Epidermal melanocyte (primary cell): ENCODE data around the gene TMIGD3.
"Not testable (repeated sequence)": the region's sequence is repeated elsewhere in the genome, so short reads cannot be mapped to it uniquely, and the experiment has no call there.

Experiments
- DNase-seq: peaks from one replicate; pipeline ENCODE4 v3.0.0; 2011; ENCODE audit warnings: low spot score; ENCODE audit not compliant: insufficient read length

TMIGD3 gene

DNA sequence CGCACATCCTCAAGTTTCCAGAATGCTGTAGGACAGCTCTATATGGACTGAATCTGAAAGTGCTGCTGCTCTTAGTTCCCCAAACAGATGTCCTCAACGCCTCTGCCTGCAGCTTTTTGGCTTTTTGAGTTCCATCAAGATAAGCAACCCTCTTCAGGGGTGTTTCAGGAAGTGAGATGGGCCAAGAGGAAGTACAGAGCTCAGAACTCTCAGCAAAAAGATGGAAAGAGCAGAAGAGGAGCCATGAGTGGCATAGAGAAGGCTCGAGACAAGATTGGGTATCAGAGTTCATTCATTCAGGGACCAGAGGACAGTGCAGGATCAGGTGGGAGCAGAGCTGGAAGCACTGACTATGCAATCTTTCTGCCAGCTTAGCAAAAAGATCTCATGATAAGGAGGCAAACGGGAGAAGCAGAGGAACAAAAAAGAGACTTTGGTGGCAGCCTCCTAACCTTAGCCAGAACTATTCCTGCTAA lies at the start of gene TMIGD3, which contains the start of gene ADORA3:
TMIGD3 (minus strand) TSS at position 49 of the 476 bp plus-strand sequence. CDS start 279 bp downstream, outside the sequence.
ADORA3 (minus strand) TSS at position 49 of the 476 bp plus-strand sequence. CDS start 279 bp downstream, outside the sequence.
- DNase-seq = no peak

DNA sequence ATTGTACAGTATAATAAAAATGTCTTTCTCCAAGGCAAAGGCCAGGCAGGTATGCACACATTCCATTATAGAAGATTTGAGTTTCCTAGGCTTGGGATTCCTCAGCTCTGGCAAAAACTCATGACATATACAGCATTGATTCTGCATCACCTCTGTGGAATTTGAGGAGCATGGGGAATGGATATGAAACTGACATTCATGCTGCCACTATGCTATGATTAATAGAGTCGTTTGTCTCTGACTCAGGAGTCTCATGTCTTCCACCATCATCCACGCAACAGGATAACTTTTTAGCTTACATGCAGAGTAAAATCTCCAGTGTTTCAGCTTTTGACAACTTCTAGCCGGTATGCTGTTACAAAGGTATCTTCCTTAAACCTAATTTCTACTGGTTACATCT lies 49.8 kb upstream of the TMIGD3 start:
- no peak for DNase-seq

DNA sequence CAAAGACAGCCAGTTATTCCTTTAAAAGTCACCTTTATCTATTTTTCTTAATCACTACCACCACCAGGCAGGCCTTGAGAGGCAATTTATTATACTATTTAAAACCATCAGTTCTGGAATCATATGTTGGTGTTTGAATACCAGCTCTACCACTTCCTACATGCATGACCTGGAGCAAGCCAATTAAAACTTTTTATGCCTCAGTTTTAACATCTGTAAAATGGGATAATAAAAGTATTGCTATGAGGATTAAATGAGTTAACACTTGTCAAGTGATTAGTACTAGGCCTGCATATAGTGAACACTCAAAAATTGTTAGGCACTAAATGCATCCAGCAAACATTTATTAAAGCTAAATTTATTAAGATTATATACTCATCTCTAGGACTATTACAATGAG lies 49.2 kb upstream of the TMIGD3 start:
- DNase-seq = no peak

DNA sequence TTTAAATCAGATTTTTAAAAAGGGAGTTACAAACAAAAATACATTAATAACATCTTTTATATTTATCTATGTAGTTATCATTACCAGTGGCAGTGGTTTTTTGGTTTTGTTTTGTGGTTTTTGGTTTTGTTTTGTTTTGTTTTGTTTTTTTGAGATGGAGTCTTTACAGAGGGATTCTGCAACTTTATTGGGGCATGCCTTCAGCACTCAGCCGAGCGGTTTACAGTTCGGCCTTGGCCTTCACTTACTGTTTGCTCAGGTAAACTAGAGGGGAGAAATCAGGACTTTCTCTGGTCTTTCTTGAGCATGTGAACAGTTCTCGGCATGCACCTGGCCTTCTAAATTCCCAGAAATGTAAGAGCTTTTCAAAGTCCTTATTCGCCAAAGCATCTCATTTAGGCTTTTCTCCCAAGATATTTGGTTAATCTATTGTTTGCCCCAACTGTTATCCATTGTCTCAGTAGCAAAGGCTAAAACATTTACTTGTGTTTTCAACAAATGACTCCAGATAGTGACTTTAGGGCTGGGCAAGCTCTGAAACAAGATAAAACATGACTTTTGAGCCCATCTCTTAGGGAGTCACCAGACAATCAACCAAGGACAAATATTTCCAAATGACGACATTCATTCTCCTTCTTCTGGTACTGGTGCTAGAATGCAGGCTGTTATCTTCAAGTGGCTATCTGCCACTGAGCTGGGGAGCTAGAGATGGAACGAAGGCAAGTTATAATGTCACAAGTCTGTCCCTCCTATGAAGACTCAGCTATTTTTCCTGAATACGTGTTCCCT lies 48.4 kb upstream of the TMIGD3 start:
- no peak for DNase-seq

DNA sequence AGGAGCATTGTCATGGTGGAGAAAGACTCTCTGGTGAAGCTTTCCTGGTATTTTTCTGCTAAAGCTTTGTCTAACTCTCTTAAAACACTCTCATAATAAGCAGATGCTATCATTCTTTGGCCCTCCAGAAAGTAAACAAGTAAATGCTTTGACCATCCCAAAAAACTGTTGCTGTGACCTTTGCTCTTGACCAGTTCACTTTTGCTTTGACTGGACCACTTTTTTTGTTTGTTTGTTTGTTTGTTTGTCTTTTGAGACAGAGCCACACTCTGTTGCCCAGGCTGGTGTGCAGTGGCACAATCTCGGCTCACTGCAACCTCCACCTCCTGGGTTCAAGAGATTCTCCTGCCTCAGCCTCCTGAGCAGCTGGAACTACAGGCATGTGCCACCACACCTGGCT lies 44.4 kb upstream of the TMIGD3 start:
- DNase-seq = not testable (repeated sequence)

DNA sequence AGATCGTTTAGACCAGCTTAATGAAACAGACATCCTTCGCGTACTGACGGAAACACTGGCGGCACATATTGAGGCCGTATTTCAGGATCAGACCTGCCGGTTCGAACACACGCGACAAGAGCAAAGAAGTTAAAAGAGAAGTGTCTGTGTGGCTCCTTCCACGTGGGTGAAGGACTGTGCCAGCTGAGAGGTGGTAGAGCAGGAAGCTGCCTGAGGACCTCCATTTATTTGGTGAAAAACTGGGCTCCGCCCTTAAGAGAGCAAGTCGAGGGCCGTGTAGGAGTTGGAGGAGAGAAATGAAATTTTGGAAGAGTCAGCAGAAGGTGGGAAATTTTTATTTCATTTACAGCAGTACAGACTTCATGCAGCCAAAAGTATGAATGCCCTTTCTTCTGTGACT lies 38.8 kb upstream of the TMIGD3 start:
- DNase-seq = no peak

DNA sequence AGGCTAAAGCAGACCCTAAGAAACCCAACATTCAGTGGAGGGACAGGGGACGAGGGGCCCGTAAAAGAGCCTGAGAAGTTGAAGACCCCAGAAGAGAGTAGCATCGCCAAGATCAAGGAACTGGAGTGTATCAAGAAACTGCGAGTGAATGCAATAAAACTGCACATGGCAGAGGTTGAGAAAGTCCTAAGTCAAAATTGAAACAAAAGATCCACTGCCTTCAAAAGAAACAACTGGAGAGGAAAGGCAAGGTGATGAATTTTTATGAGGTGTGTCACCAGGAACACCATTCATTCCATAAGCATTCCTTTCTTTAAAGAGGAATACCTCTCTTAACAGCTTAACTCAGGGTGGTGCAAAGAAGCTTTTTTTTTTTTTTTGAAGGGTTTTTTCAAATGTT lies 38.3 kb upstream of the TMIGD3 start:
- DNase-seq = no peak

DNA sequence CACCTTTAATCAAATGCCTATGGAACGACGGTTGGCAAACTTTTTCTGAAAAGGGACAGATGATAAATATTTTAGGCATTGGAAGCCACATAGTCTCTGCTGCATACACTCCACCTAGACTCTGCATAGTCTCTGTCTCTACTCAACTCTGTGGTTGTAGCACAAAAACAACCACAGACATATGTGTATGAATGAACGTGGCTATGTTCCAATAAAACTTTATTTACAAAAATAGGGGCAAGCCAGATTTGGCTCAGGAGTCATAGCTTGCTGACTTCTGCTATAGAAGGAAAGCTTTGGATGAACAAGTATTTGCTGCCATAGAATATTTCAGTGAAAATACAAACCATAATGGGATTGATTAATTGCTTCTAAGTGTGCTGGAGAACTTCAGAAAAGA lies 37.5 kb upstream of the TMIGD3 start:
- no peak for DNase-seq

DNA sequence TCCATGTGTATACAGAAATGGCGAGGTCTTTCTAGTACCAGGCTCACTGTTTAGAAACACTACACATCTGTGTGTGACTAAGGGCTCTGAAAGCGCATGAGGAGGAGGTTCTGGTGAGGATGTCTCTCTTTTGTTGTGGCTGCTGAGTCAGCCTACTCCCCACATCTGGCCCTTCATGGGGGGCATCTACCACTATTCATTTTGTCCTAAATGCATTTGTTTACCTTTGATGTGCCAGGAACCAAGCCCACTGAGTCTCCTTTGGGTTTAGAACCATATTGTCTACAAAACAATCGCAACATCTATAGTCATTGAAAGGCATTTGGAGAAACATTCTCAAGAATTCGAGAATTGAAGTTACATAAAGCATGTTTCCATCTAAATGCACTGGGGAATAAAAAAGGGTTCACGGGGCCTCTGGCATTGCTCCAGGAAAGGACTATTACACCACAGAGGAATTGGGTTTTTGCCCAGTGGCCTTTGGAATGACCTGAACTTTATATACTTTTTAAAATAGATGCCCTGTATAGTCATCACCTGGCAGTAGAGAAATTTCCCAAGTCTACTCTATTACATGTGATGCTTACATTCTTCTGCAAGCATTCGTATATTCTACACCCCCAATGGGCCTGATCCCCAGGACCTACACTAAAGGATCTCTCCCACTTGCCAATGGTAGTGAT lies 35.1 kb upstream of the TMIGD3 start:
- DNase-seq = peak; percentile 30

DNA sequence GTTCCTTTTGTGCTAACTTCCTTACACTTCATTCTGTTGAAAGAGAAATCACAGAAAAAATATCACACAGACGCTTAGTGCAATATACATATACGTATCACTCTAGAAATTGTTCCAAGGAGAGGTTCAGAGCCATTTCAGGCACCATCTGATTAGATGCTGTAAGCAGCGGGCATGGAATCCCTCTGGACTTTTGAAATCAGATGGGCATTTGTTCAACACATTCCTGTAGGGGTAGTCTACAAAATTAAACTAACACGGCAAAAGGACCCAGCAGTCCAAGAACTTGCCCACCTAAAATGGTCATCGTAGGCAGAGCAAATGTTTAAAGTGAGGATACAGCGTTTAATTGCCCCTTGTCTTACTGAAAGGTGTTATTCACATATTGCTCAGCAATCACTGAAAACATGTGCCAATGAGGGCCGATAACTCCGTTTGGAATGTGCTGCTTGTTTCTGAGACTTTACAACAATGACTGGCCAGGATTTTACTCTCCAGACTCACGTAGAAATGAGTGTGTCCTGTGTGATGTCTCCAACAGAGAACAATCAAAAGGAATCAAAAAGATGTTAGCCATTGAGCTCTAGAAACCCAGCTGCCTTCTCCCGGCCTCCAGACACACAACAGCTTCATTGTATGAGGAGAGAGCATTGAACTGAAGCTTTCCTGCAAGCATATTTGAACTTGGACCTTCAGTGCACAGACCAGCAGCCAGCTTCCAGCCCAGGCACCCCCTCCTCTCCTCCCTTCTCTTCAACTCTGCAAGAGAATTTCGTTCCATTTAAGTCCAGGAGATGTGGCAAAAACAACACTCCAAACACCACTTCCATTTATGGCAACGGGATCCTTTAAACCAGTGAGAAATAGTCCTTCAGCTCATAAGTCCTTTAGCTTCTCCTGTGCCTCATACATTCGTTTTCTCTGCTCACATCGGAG lies 32.1 kb upstream of the TMIGD3 start:
- peak; percentile 64 for DNase-seq

DNA sequence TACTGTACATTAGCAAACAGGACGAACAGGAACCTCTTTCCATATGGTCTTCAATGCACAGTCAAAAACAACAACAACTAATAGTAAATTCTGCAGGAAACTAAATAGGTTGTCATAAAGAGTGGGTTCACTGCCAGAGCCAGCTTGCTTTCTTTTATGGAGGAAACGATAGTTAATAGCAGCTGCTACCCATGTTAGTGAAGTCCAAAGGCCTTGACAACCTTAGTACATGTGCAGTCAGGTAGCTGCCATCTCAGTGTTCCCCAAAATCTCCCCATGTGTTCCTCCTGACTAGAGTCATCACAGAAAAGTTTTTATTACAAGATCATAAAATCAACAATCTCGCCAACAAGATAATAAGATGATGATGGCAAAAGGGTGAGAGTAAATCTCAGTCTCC lies 16.6 kb upstream of the TMIGD3 start:
- no peak for DNase-seq

DNA sequence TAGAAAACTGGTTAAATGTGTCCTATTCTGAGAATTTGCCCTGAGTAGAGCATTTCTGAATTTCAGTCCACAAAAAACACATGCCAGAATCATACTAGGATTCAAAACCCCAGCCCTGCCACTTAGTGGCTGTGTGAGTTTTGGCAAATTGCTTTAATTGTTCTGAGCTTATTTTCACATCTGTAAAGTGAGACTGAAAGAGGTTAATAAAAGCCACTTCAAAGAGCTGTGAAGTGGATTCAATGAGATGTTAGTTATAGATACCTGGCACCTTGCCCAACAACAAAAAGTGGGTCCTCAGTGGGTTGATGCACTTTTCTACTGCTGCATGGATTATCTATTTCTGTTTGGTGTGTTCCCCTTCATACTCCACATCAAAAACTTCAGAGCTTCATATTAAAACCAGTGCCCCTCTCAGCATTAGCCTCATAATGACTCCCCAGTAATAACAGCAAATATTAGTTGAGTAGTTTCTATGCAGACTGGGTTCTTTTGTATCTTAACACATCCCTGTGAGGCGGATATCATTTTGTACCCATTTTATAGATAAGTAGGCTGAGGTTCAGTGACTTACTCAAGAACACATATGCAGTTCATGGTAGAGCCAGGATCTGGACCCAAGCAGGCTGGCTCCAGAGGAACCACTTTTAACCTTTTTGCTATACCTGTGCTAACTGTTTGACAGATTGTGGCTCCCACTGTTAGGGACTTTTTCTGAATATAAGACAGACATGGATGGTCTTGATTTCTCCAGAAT lies 14.2 kb upstream of the TMIGD3 start:
- no peak for DNase-seq

DNA sequence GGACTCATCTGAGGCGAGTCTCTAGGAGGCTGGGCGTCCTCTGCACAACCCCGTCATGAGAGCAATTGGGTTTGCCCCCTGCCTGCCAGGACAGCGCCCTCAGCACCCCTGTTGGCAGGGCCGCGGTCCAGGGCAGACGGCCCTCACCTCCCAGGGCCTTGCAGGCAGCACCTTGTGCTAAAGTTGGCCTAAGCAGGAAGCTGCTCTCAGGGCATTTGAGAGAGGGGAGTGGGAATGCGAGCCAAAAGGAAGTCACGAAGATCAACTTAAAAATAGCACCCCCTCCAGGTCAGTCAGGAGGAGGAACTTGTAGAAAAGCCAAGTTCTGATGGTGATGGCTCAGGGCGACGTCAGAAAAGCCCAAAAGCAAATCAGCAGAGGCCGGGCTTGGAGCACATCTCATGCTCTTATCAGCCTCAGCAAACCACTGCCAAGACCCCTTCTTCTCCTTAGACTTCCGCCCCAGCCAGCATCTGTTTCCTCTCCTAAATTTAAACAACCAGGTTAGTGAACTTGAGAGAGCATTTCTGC lies 12.6 kb upstream of the TMIGD3 start:
- DNase-seq = no peak

DNA sequence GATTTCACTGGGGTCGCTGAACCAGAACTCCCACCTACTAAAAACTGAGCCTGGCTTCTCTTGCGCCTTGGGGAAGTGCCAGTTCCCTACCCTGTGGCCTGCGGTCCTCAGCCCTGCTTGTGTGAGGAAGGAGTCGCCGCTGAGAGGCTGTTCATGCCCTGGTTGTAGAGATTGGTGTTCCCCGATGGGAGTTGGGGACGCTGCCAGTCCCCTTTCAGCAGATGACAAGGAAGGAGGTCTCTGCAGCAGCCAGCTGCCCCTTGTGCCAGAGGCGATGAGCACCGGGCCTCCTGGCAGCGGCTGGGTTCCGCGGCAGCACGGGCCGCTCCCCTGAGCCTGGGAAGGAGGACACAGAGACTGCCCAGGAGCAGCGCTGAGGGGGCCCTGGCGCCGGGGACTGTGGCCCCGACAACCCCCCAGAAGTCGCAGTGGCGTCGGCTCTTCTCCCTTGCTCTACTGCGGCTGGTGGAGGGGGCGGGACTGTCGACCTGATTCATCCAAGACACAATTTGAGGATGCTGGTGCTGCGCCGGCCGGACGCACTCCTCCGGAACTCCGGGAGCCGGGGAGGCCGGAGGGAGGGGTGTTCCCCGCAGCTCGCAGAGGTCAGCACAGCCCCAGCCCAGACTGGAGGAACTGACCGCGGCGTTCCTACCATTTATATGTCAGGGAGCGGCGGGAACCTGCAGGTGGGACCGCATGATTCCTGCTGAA lies 12.0 kb upstream of the TMIGD3 start:
- no peak for DNase-seq

DNA sequence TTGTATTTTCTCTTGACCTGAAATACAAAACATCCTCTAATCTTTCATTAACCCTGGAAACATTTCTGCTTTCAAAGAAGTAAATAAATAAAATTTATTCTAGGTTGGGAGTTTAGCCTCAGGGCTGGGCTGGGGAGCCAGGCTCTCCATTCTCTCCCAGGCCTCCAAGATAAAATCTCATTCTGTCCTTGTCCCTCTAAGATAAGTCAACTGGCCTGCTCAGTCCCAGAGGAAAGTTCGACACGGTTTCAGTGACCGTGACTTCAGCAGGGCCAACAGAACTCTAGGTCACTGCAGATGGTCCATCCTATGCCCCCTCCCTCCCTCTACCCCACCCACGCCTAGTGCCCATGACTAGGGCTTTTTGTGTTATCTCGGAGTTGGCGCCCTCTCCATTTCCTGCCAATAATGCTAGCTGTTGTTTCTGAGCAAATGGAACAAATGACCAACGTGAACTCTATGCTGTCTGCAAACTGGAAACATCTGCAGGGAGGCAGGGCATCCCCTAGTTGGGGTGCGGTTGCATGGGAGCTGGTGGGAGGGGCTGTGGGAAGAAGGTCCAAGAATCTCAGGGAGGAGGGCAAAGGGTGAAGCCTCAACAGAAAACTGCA lies 10.1 kb upstream of the TMIGD3 start:
- DNase-seq = no peak

DNA sequence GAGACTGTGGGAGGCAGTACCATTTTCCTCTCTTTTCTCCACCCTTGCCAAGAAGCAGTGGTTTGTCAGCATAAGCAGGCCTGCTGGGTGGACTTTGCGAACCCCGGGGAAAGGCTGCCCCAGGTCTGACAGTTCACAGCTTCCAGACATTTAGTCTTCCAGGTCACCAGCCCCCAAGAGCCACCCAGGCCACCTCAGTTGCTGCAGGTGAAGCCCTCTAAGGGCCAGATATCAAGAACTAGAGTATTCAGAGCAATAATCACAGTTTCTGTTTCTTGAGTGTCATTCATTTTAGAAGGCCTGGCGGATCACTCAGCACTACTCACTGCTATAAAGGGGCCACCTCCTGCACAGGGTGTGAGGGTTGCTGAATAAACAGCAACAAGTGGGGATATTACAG lies 9.5 kb upstream of the TMIGD3 start:
- DNase-seq = no peak

DNA sequence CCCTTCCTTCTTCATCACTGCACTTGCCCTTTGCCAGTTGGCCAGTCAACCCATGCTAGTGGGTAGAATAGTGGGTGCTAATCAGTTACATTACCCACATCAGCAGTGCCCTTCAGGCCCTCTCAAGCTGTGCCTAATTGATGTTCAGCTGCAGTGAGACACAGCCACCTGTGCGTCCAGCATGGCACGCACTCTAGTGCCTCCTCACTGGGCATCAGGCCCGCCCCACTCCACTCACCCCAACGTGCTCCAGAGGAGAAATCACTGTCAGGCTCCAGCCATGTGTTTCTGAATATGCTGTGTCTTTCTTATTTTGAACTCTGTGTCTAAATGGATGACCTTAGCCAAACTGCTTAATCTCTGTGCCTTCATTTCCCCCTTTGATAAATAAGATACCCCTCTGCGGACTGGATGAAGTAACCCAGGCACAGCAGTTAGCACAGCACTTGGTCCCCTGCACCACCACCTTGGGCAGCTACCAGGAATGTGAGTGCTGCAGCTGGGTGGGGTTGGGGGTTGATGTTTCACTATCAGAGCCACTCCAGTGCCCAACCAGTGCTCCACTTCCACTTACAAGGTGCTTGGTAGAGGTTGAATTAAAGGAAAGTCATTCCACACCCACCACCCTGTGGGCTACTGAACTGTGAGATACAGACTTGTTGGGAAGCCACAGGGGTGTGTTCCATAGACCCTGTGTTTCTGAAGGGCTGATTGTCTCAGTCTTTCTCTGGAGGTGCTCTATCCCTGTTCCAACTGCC lies 8.9 kb upstream of the TMIGD3 start:
- DNase-seq = no peak

DNA sequence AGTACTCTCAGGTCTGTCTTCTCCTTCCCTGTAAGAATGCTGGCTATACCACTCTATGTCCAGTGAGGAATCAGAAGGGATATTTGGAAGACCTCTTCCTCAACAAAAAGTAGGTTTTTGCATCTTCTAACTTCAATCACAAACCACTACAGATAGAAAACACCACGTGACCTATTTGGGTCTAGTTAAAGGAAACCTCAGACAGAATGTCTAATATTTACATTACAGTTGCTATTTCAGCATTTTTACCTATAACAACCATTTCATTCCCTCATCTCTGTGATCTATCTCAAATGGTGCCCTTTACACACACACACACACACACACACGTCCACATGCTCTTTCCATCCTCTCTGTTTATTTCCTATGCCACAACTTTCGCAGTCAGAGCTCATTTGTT lies 7.9 kb upstream of the TMIGD3 start:
- no peak for DNase-seq

DNA sequence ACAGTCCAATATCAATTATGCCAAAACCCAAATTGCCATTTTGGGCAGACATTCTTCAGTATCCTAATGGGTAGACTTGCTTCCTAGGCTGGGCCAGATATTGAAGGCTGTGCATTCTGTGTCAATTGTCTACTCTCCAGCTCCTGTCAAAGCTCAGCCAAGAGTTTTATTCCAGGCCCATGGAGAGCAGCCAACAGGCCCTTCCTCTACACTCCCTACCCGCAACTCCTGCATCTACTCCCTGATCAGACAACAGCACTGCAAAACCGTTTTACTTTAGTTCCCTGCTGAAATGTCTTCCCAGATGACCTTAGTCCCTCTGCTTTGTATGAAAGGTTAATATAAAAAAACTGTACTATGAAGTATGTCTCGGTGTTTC lies 6.6 kb upstream of the TMIGD3 start:
- DNase-seq = no peak
